K562 (cell line): ENCODE measurements around the gene PHEX. TPM values are rescaled to one million over a fixed set of nuclear protein-coding genes. Genes with fewer than 3 reads are reported as not detected.

ENCODE experiments used
- ATAC-seq: fragments of 200-7000 bp; cut with Tn5 transposase; 3 replicates; pipeline ENCODE4 v1.9.1; 2020; ENCODE audit warnings: moderate library complexity
- BruUV-seq: library from RNA; stranded (reverse); fragments of 400-500 nt; replicated peaks from 2 replicates; lab custom pipeline; 2021; lab: Mats Ljungman, UMichigan
- CTCF ChIA-PET: fragments of 300-600 bp; formaldehyde crosslinking; extraction: SDS; loops from one replicate; lab custom pipeline; 2021; ENCODE audit warnings: low intra/inter-chr PET ratio; lab: Yijun Ruan, JAX
- POLR2A ChIA-PET: fragments of 300-600, 350-650 bp; sonication (Branson Sonifier 250); formaldehyde crosslinking; extraction: SDS; loops from one replicate; lab custom pipeline; 2021; ENCODE audit warnings: antibody characterized with exemption, inconsistent platforms; lab: Yijun Ruan, JAX
- DNase-seq, 4 experiments: peaks; one replicate each; pipeline versions ENCODE4 v3.0.0 to v3.0.0-alpha.2; 2011 to 2018; ENCODE audit warnings: low spot score in 3 of 4, mixed read lengths in 3 of 4; ENCODE audit errors: extremely low read depth in 1 of 4
- FAIRE-seq: peaks from 2 replicates; lab custom pipeline; 2011; peaks lifted over from hg19 to GRCh38; lab: Jason Lieb, UNC
- H2AFZ ChIP-seq: 2 replicates; pipeline ENCODE4 v1.6.0; 2011; ENCODE audit warnings: low read depth, low read length, control low read depth, inconsistent platforms
- H3K27ac ChIP-seq: fragments of 200-600 bp; 3 replicates; pipeline ENCODE4 v1.8.0; 2011; ENCODE audit warnings: low read depth, mild to moderate bottlenecking, control low read depth, inconsistent platforms, low read length, moderate library complexity, mixed read lengths; ENCODE audit errors: extremely low read depth
- H3K27me3 ChIP-seq, 2 experiments: fragments of 300-600 bp in 1 of 2; 2 replicates in 1 of 2; 3 replicates in 1 of 2; pipeline versions ENCODE4 v1.6.0 to v1.8.0; 2011; ENCODE audit warnings: inconsistent platforms in 2 of 2, low read length in 2 of 2, mild to moderate bottlenecking in 1 of 2, mixed read lengths in 1 of 2, moderate library complexity in 1 of 2; ENCODE audit not compliant: control insufficient read depth in 2 of 2, insufficient read depth in 2 of 2
- H3K36me3 ChIP-seq: fragments of 300-600 bp; 3 replicates; pipeline ENCODE4 v1.8.0; 2011; ENCODE audit warnings: mild to moderate bottlenecking, low read length, inconsistent platforms; ENCODE audit not compliant: control insufficient read depth, insufficient read depth
- H3K4me1 ChIP-seq, 2 experiments: fragments of 200-600 bp in 1 of 2; replicated peaks in 1 of 2; 2 replicates in 1 of 2; 3 replicates in 1 of 2; pipeline versions ENCODE4 v1.5.1 to v1.8.0; 2011; ENCODE audit warnings: inconsistent platforms in 2 of 2, low read length in 2 of 2, mild to moderate bottlenecking in 1 of 2, mixed read lengths in 1 of 2, moderate library complexity in 1 of 2; ENCODE audit not compliant: control insufficient read depth in 2 of 2, insufficient read depth in 2 of 2
- H3K4me2 ChIP-seq: 2 replicates; pipeline ENCODE4 v1.6.1; 2011; ENCODE audit warnings: low read length, control low read depth, inconsistent platforms, mixed read lengths; ENCODE audit not compliant: insufficient read depth
- H3K4me3 ChIP-seq: fragments of 200-600 bp; sonication (generic), shearing (Covaris generic); 2 replicates; pipeline ENCODE4 v1.5.1; 2016; ENCODE audit warnings: control low read depth, inconsistent platforms
- H3K79me2 ChIP-seq: fragments of 200-600 bp; 3 replicates; pipeline ENCODE4 v1.8.0; 2011; ENCODE audit warnings: low read length, inconsistent platforms; ENCODE audit not compliant: control insufficient read depth, insufficient read depth
- H3K9ac ChIP-seq, 2 experiments: 2 replicates each; pipeline versions ENCODE4 v1.6.0 to v1.6.1; 2011; ENCODE audit warnings: low read depth in 2 of 2, low read length in 2 of 2, control low read depth in 1 of 2, inconsistent platforms in 1 of 2, mild to moderate bottlenecking in 1 of 2, mixed read lengths in 1 of 2; ENCODE audit not compliant: insufficient read depth in 1 of 2
- H3K9me1 ChIP-seq: one replicate; pipeline ENCODE4 v1.6.0; 2011; ENCODE audit warnings: inconsistent platforms, mild to moderate bottlenecking, low read length, moderate library complexity; ENCODE audit not compliant: control insufficient read depth, insufficient read depth
- H3K9me3 ChIP-seq: replicated peaks from 2 replicates; pipeline ENCODE4 v1.5.1; 2011; ENCODE audit warnings: low read depth, low read length, inconsistent platforms; ENCODE audit not compliant: control insufficient read depth, insufficient read depth
- H4K20me1 ChIP-seq: replicated peaks from 2 replicates; pipeline ENCODE4 v1.6.1; 2011; ENCODE audit warnings: low read length, inconsistent platforms, mixed read lengths; ENCODE audit not compliant: control insufficient read depth, insufficient read depth
- BCL6 ChIP-seq: fragments of 250-450 bp; sonication (Bioruptor Pico); IDR thresholded peaks from 2 replicates; pipeline ENCODE4 v1.4.0; 2020
- GTF2A2 ChIP-seq: IDR thresholded peaks from 2 replicates; pipeline ENCODE4 v1.6.1; 2016; ENCODE audit warnings: mild to moderate bottlenecking, missing genetic modification characterization, missing compliant biosample characterization
- LARP7 ChIP-seq: fragments of 450-650 bp; IDR thresholded peaks from 2 replicates; pipeline ENCODE4 v1.6.1; 2016
- MCM5 ChIP-seq: fragments of 450-650 bp; IDR thresholded peaks from 2 replicates; pipeline ENCODE4 v1.6.1; 2016; ENCODE audit warnings: low read depth
- POLR2H ChIP-seq: IDR thresholded peaks from 2 replicates; pipeline ENCODE4 v1.6.1; 2016; ENCODE audit warnings: missing genetic modification characterization, low read depth, mild to moderate bottlenecking, control low read depth, missing compliant biosample characterization, moderate library complexity
- PRPF4 ChIP-seq: fragments of 200-400 bp; formaldehyde crosslinking; IDR thresholded peaks from one replicate; pipeline ENCODE4 v1.6.1; 2017; ENCODE audit warnings: low read length, low read depth, mild to moderate bottlenecking; ENCODE audit not compliant: insufficient read depth, poor library complexity, severe bottlenecking
- RFX7 ChIP-seq: fragments of 250-450 bp; sonication (Bioruptor Pico); IDR thresholded peaks from 2 replicates; pipeline ENCODE4 v1.5.1; 2021; ENCODE audit warnings: mild to moderate bottlenecking
- RUNX1 ChIP-seq: sonication (generic); IDR thresholded peaks from 2 replicates; pipeline ENCODE4 v1.6.1; 2016; ENCODE audit warnings: antibody characterized with exemption, low read depth
- YBX1 ChIP-seq: fragments of 450-650 bp; IDR thresholded peaks from 2 replicates; pipeline ENCODE4 v1.7.1; 2016; ENCODE audit warnings: mild to moderate bottlenecking
- ZNF785 ChIP-seq: fragments of 250-450 bp; sonication (Bioruptor Pico); IDR thresholded peaks from 2 replicates; pipeline ENCODE4 v1.4.0; 2020; ENCODE audit warnings: mild to moderate bottlenecking
- WGBS: fragments of 100-300 bp; shearing (Covaris generic); methylation state at CpG from one replicate; pipeline ENCODE4 v1.1.6; 2016; ENCODE audit warnings: low coverage, mixed read lengths; ENCODE audit not compliant: insufficient coverage; ENCODE audit errors: missing lambda C conversion rate; 5-methylcytosine and 5-hydroxymethylcytosine counted together
- in situ Hi-C: fragments of 300-500 bp; cut with MboI; formaldehyde crosslinking; loops from 4 replicates; pipeline ENCODE4 v1.15.0; 2018; ENCODE audit warnings: inconsistent platforms, mixed read lengths
- intact Hi-C: fragments of 100-400 bp; cut with micrococcal nuclease; formaldehyde crosslinking; loops from 2 replicates; pipeline ENCODE4 v1.14.2; 2022
- polyA plus RNA-seq, 8 experiments: library from polyadenylated mRNA; depleted of rRNA in 4 of 8; stranded (reverse) in 5 of 8; unstranded in 3 of 8; fragments of >200 nt; fragmentation: Nextera tagmentation in 2 of 8; fragmentation: Illumina TruSeq in 1 of 8; extraction: Ambion mirVana in 2 of 8; extraction: Trizol in 1 of 8; gene quantifications; 2 replicates each; pipeline versions ENCODE4 v1.2.1 to v1.2.3, GENCODE V29; 2011 to 2014; ENCODE audit warnings: inconsistent platforms in 1 of 8, missing spikeins in 1 of 8
- total RNA-seq, 7 experiments: library from RNA; depleted of rRNA in 6 of 7; stranded (reverse); fragments of >200 nt in 6 of 7; fragmentation: Illumina TruSeq in 2 of 7; extraction: Trizol in 2 of 7; gene quantifications; 2 replicates each; pipeline versions ENCODE4 v1.2.1 to v1.2.3, GENCODE V29; 2011 to 2021; ENCODE audit warnings: low replicate concordance in 1 of 7
- TF ChIP-seq, protein P1 (sequence below): IDR thresholded peaks from 2 replicates; pipeline ENCODE4 v1.6.1; 2011; ENCODE audit warnings: borderline replicate concordance, low read depth, mild to moderate bottlenecking, moderate library complexity, low read length; ENCODE audit not compliant: insufficient read depth, poor library complexity, severe bottlenecking
- TF ChIP-seq, protein P2 (sequence below): fragments of 450-650 bp; IDR thresholded peaks from 2 replicates; pipeline ENCODE4 v1.6.1; 2016; ENCODE audit warnings: borderline replicate concordance
- TF ChIP-seq, protein P3 (sequence below), 3 experiments: fragments of 200-800 bp in 1 of 3; sonication (Bioruptor generic) in 1 of 3; sonication (generic) in 1 of 3; formaldehyde crosslinking in 1 of 3; IDR thresholded peaks; 2 replicates each; pipeline versions ENCODE4 v1.6.1 to v1.8.0; 2016 to 2022; ENCODE audit warnings: mild to moderate bottlenecking in 2 of 3, missing compliant biosample characterization in 2 of 3, missing genetic modification characterization in 2 of 3, missing genetic modification reagents in 1 of 3
- TF ChIP-seq, protein P4 (sequence below): sonication (generic); formaldehyde crosslinking; IDR thresholded peaks from 2 replicates; pipeline ENCODE4 v1.8.1; 2022; ENCODE audit warnings: missing genetic modification reagents
- TF ChIP-seq, protein P5 (sequence below): fragments of 250-450 bp; sonication (Bioruptor Pico); IDR thresholded peaks from 2 replicates; pipeline ENCODE4 v1.9.0; 2021; ENCODE audit warnings: mild to moderate bottlenecking
- TF ChIP-seq, protein P6 (sequence below): fragments of 450-650 bp; IDR thresholded peaks from 2 replicates; pipeline ENCODE4 v1.6.1; 2016; ENCODE audit warnings: low read depth, mild to moderate bottlenecking, moderate library complexity

Gene PHEX
- total and polyA plus RNA-seq, 9 of the 15 experiments (the other 6 are each of a cell fraction or from before 2014, with no cell fraction given): 0.01 to 0.11 (median 0.04) TPM; not detected in 6

DNA sequence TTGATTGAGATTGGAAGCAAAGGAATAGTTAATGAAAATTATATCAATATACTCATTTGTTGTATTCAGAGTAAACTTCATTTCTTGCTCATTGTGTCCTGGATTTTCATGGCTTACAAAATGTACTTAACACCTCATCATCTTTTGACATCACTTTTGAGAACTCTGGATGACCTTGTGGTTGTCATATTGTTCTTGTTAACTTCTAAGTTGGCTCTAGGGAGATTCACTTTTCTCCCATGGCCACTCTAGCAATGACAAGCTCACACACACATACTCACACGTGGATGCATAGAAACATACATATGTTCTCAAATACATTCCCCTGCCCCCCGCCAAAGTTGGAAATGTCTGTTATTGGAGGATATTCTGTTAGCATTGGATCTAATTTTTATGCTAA lies 15.3 kb downstream of the PHEX start:
- 3% methylated on average over 2 of the region's 2 CpGs for WGBS
- TF ChIP-seq POLR2H (tag) (no peak), PRPF4 (no peak), RFX7 (CRISPR knock-in tag) (no peak), MCM5 (no peak), RUNX1 (no peak), GTF2A2 (tag) (no peak), YBX1 (no peak), LARP7 (no peak), BCL6 (CRISPR knock-in tag) (no peak), ZNF785 (CRISPR knock-in tag) (no peak)
- TF ChIP-seq, protein P1, sequence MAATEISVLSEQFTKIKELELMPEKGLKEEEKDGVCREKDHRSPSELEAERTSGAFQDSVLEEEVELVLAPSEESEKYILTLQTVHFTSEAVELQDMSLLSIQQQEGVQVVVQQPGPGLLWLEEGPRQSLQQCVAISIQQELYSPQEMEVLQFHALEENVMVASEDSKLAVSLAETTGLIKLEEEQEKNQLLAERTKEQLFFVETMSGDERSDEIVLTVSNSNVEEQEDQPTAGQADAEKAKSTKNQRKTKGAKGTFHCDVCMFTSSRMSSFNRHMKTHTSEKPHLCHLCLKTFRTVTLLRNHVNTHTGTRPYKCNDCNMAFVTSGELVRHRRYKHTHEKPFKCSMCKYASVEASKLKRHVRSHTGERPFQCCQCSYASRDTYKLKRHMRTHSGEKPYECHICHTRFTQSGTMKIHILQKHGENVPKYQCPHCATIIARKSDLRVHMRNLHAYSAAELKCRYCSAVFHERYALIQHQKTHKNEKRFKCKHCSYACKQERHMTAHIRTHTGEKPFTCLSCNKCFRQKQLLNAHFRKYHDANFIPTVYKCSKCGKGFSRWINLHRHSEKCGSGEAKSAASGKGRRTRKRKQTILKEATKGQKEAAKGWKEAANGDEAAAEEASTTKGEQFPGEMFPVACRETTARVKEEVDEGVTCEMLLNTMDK: no peak
- TF ChIP-seq, protein P2, sequence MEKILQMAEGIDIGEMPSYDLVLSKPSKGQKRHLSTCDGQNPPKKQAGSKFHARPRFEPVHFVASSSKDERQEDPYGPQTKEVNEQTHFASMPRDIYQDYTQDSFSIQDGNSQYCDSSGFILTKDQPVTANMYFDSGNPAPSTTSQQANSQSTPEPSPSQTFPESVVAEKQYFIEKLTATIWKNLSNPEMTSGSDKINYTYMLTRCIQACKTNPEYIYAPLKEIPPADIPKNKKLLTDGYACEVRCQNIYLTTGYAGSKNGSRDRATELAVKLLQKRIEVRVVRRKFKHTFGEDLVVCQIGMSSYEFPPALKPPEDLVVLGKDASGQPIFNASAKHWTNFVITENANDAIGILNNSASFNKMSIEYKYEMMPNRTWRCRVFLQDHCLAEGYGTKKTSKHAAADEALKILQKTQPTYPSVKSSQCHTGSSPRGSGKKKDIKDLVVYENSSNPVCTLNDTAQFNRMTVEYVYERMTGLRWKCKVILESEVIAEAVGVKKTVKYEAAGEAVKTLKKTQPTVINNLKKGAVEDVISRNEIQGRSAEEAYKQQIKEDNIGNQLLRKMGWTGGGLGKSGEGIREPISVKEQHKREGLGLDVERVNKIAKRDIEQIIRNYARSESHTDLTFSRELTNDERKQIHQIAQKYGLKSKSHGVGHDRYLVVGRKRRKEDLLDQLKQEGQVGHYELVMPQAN: no peak
- TF ChIP-seq, protein P3, sequence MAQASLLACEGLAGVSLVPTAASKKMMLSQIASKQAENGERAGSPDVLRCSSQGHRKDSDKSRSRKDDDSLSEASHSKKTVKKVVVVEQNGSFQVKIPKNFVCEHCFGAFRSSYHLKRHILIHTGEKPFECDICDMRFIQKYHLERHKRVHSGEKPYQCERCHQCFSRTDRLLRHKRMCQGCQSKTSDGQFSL (CRISPR knock-in tag; IDR thresholded peaks at IDR 0.05): no peak
- TF ChIP-seq, protein P3 (tag; IDR thresholded peaks at IDR 0.05): no peak
- TF ChIP-seq, protein P4, sequence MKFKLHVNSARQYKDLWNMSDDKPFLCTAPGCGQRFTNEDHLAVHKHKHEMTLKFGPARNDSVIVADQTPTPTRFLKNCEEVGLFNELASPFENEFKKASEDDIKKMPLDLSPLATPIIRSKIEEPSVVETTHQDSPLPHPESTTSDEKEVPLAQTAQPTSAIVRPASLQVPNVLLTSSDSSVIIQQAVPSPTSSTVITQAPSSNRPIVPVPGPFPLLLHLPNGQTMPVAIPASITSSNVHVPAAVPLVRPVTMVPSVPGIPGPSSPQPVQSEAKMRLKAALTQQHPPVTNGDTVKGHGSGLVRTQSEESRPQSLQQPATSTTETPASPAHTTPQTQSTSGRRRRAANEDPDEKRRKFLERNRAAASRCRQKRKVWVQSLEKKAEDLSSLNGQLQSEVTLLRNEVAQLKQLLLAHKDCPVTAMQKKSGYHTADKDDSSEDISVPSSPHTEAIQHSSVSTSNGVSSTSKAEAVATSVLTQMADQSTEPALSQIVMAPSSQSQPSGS: no peak
- TF ChIP-seq, protein P5, sequence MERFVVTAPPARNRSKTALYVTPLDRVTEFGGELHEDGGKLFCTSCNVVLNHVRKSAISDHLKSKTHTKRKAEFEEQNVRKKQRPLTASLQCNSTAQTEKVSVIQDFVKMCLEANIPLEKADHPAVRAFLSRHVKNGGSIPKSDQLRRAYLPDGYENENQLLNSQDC (CRISPR knock-in tag): no peak
- TF ChIP-seq, protein P6, sequence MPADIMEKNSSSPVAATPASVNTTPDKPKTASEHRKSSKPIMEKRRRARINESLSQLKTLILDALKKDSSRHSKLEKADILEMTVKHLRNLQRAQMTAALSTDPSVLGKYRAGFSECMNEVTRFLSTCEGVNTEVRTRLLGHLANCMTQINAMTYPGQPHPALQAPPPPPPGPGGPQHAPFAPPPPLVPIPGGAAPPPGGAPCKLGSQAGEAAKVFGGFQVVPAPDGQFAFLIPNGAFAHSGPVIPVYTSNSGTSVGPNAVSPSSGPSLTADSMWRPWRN: no peak

More for the DNA sequence above, 15.3 kb downstream of the PHEX start:
- in situ Hi-C loops: no loop called here
- Histone ChIP-seq H3K27ac (no peak overlapping the region), H3K9ac (no peak overlapping the region), H3K4me2 (no peak overlapping the region), H4K20me1 (no peaks in the 10 kb centered on the region), H3K79me2 (no peaks in the 10 kb centered on the region), H2AFZ (no peak overlapping the region), H3K4me3 (no peak overlapping the region), H3K36me3 (no peaks in the 10 kb centered on the region), H3K27me3 (no peaks in the 10 kb centered on the region), H3K9me3 (no peaks in the 10 kb centered on the region), H3K4me1 (no peaks in the 10 kb centered on the region), H3K9me1 (no peaks in the 10 kb centered on the region)
- ChIA-PET POLR2A (no interaction called here), CTCF (no interaction called here)
- no peak for FAIRE-seq
- BruUV-seq: no TSS peak
- DNase-seq: no peak
- intact Hi-C loops: no loop called here
- ATAC-seq: no peak
